ENCODE measurements around the gene CDK7. TPM values are rescaled to one million over a fixed set of nuclear protein-coding genes. Genes with fewer than 3 reads are reported as not detected.

The CDK7 gene
- total RNA-seq, 1 donor from 2014 or later, result 49.2 TPM

GRCh38 chr5:69312459-69313160, 77.9 kb downstream of the CDK7 start:
- H3K9me3 Mint-ChIP-seq, result peaks cover 10% of the 10 kb centered on the region
- no peaks in the 10 kb centered on the region for H3K27me3 Mint-ChIP-seq (ENCODE audit: insufficient read depth)
- peaks cover 36% of the 10 kb centered on the region for H3K36me3 Mint-ChIP-seq (ENCODE audit: low read depth)
- H3K27ac Mint-ChIP-seq, result no peak overlapping the region
- no peak for DNase-seq (ENCODE audit: low spot score)
- intact Hi-C loops (cut with micrococcal nuclease), result no loop called here
- no peaks in the 10 kb centered on the region for H3K4me1 Mint-ChIP-seq (ENCODE audit: low read depth)
- no peak overlapping the region for H3K4me3 Mint-ChIP-seq

- no peak overlapping the region for H3K27ac Mint-ChIP-seq
- no peaks in the 10 kb centered on the region for H3K27me3 Mint-ChIP-seq (ENCODE audit: insufficient read depth)
- no peak for DNase-seq (ENCODE audit: low spot score)
- intact Hi-C loops (cut with micrococcal nuclease), result no loop called here
- H3K9me3 Mint-ChIP-seq, result peaks cover 9% of the 10 kb centered on the region
- no peak overlapping the region for H3K4me3 Mint-ChIP-seq
- peaks cover 30% of the 10 kb centered on the region for H3K36me3 Mint-ChIP-seq (ENCODE audit: low read depth)
- H3K4me1 Mint-ChIP-seq (ENCODE audit: low read depth), result no peaks in the 10 kb centered on the region
Measured at GRCh38 chr5:69313428-69313827, 78.7 kb downstream of the CDK7 start.

GRCh38 chr5:69315972-69316371, 81.3 kb downstream of the CDK7 start:
- H3K36me3 Mint-ChIP-seq (ENCODE audit: low read depth), result peaks cover 20% of the 10 kb centered on the region
- intact Hi-C loops (cut with micrococcal nuclease), result no loop called here

GRCh38 chr5:69317391-69317790, 82.7 kb downstream of the CDK7 start:
- Mint-ChIP-seq H3K27ac (no peak overlapping the region), H3K4me1 (ENCODE audit: low read depth) (no peaks in the 10 kb centered on the region), H3K4me3 (no peak overlapping the region), H3K36me3 (ENCODE audit: low read depth) (peaks cover 17% of the 10 kb centered on the region), H3K27me3 (ENCODE audit: insufficient read depth) (no peaks in the 10 kb centered on the region), H3K9me3 (no peaks in the 10 kb centered on the region)
- intact Hi-C loops (cut with micrococcal nuclease), result no loop called here
- DNase-seq (ENCODE audit: low spot score), result no peak

More at GRCh38 chr5:69315972-69316371, 81.3 kb downstream of the CDK7 start:
- Mint-ChIP-seq H3K4me1 (ENCODE audit: low read depth) (no peaks in the 10 kb centered on the region), H3K27me3 (ENCODE audit: insufficient read depth) (no peaks in the 10 kb centered on the region), H3K27ac (no peak overlapping the region), H3K4me3 (no peak overlapping the region), H3K9me3 (no peaks in the 10 kb centered on the region)
- DNase-seq (ENCODE audit: low spot score), result no peak

GRCh38 chr5:69326365-69326764, 91.7 kb downstream of the CDK7 start:
- Mint-ChIP-seq H3K4me1 (ENCODE audit: low read depth) (no peaks in the 10 kb centered on the region), H3K9me3 (no peaks in the 10 kb centered on the region), H3K4me3 (no peak overlapping the region), H3K27me3 (ENCODE audit: insufficient read depth) (no peaks in the 10 kb centered on the region), H3K36me3 (ENCODE audit: low read depth) (no peaks in the 10 kb centered on the region), H3K27ac (no peak overlapping the region)
- no peak for DNase-seq (ENCODE audit: low spot score)
- intact Hi-C loops (cut with micrococcal nuclease), result no loop called here

Other genes starting within 250 kb of the CDK7 start
- 60.8 and 67.4 TPM in 2 replicates for gene SLC30A5, start 140.9 kb upstream of the CDK7 start, total RNA-seq
- gene CCNB1, start 67.7 kb upstream of the CDK7 start, total RNA-seq, result 106 and 115 TPM in 2 replicates
- 32.3 and 35.5 TPM in 2 replicates for gene CENPH, start 45.3 kb upstream of the CDK7 start, total RNA-seq
- gene CCDC125, start 97.9 kb downstream of the CDK7 start, total RNA-seq, result 8.9 and 10.9 TPM in 2 replicates
- 59.0 and 62.3 TPM in 2 replicates for gene AK6, start 134.6 kb downstream of the CDK7 start, total RNA-seq
- gene TAF9, start 134.6 kb downstream of the CDK7 start, total RNA-seq, result 60.0 and 65.0 TPM in 2 replicates
- 22.0 and 26.9 TPM in 2 replicates for gene RAD17, start 134.9 kb downstream of the CDK7 start, total RNA-seq
- 0.23 and 0.32 TPM in 2 replicates for gene MARVELD2, start 180.2 kb downstream of the CDK7 start, total RNA-seq

Measured in activated T-helper 1 cell treated with anti-CD3 and anti-CD28 coated beads, Interleukin-12 subunit alpha, Interleukin-12 subunit beta, Interleukin-2, Interleukin-4 antibody, amounts not matched to agents 30 ng/mL and 10 ng/mL and 1 ng/mL, durations not matched to agents 14 hours and 24 hours and 36 hours (primary cell).